Parathyroid adenoma (tissue), 2 donors: Measurements from ENCODE around the gene ADORA1.
A peak's percentile ranks its signal among the peaks of the same experiment; 100 is the strongest.

Experiments
- H2AFZ ChIP-seq: fragments of 300-600 bp; sonication (generic); one replicate; pipeline ENCODE4 v1.7.0; 2017; ENCODE audit warnings: antibody characterized with exemption, mild to moderate bottlenecking
- H3K27ac ChIP-seq: fragments of 300-600 bp; sonication (generic); one replicate; pipeline ENCODE4 v1.7.0; 2017
- H3K27me3 ChIP-seq: fragments of 300-600 bp; sonication (generic); one replicate; pipeline ENCODE4 v1.7.0; 2017; ENCODE audit warnings: low read length; ENCODE audit not compliant: control insufficient read depth, insufficient read depth
- H3K36me3 ChIP-seq: fragments of 300-600 bp; sonication (generic); one replicate; pipeline ENCODE4 v1.7.0; 2017; ENCODE audit warnings: low read length; ENCODE audit not compliant: control insufficient read depth, insufficient read depth
- H3K4me1 ChIP-seq: fragments of 300-600 bp; sonication (generic); one replicate; pipeline ENCODE4 v1.7.0; 2017; ENCODE audit warnings: control low read depth
- H3K4me2 ChIP-seq: fragments of 300-600 bp; sonication (generic); one replicate; pipeline ENCODE4 v1.7.0; 2017; ENCODE audit warnings: low read length
- H3K4me3 ChIP-seq: fragments of 300-600 bp; sonication (generic); one replicate; pipeline ENCODE4 v1.7.0; 2017; ENCODE audit warnings: low read depth, low read length
- H3K79me2 ChIP-seq: fragments of 300-600 bp; sonication (generic); one replicate; pipeline ENCODE4 v1.7.0; 2017; ENCODE audit warnings: control low read depth
- H3K9ac ChIP-seq: fragments of 300-600 bp; sonication (generic); one replicate; pipeline ENCODE4 v1.7.0; 2017; ENCODE audit warnings: mild to moderate bottlenecking
- H3K9me3 ChIP-seq: fragments of 300-600 bp; sonication (generic); one replicate; pipeline ENCODE4 v1.7.0; 2017; ENCODE audit warnings: low read length; ENCODE audit not compliant: control insufficient read depth
- CTCF ChIP-seq: fragments of 300-600 bp; sonication (generic); IDR thresholded peaks from one replicate; pipeline ENCODE4 v1.7.0; 2017; ENCODE audit warnings: antibody characterized with exemption, mild to moderate bottlenecking
- donor health status: primary hyperparathyroidism.

ADORA1 gene

GRCh38 chr1:203142684-203143408 is 15.3 kb downstream of the ADORA1 start:
- Histone ChIP-seq H2AFZ (no peak overlapping the region), H3K27me3 (no peaks in the 10 kb centered on the region), H3K9me3 (no peaks in the 10 kb centered on the region), H3K36me3 (no peaks in the 10 kb centered on the region), H3K4me3 (no peak overlapping the region), H3K79me2 (no peaks in the 10 kb centered on the region), H3K4me2 (no peak overlapping the region), H3K27ac (no peak overlapping the region), H3K4me1 (peaks cover 25% of the 10 kb centered on the region), H3K9ac (no peak overlapping the region)
- no peak for TF ChIP-seq CTCF

- Histone ChIP-seq H3K9me3 (no peaks in the 10 kb centered on the region), H3K4me3 (no peak overlapping the region), H3K27ac (no peak overlapping the region), H3K79me2 (no peaks in the 10 kb centered on the region), H3K27me3 (no peaks in the 10 kb centered on the region), H3K9ac (no peak overlapping the region), H3K36me3 (no peaks in the 10 kb centered on the region), H3K4me1 (peaks cover 25% of the 10 kb centered on the region), H3K4me2 (no peak overlapping the region), H2AFZ (no peak overlapping the region)
- no peak for TF ChIP-seq CTCF
These were observed 16.1 kb downstream of the ADORA1 start for GRCh38 chr1:203143641-203144040.

GRCh38 chr1:203144661-203145060 is 17.1 kb downstream of the ADORA1 start:
- Histone ChIP-seq H3K4me2 (no peak overlapping the region), H3K4me1 (peaks cover 29% of the 10 kb centered on the region), H3K27me3 (no peaks in the 10 kb centered on the region), H3K79me2 (no peaks in the 10 kb centered on the region), H3K4me3 (no peak overlapping the region), H3K36me3 (no peaks in the 10 kb centered on the region), H3K9me3 (no peaks in the 10 kb centered on the region), H3K27ac (peak overlapping the region; percentile 87), H3K9ac (no peak overlapping the region), H2AFZ (no peak overlapping the region)
- no peak for TF ChIP-seq CTCF

GRCh38 chr1:203145321-203146041 is 18.0 kb downstream of the ADORA1 start:
- Histone ChIP-seq H3K9me3 (no peaks in the 10 kb centered on the region), H3K4me3 (no peak overlapping the region), H3K27me3 (no peaks in the 10 kb centered on the region), H2AFZ (peak overlapping the region; percentile 53), H3K27ac (peak overlapping the region; percentile 87), H3K9ac (no peak overlapping the region), H3K36me3 (no peaks in the 10 kb centered on the region), H3K4me1 (peaks cover 36% of the 10 kb centered on the region), H3K4me2 (peak overlapping the region; percentile 11), H3K79me2 (no peaks in the 10 kb centered on the region)
- no peak for TF ChIP-seq CTCF

GRCh38 chr1:203146042-203146369 is 18.5 kb downstream of the ADORA1 start:
- Histone ChIP-seq H3K4me1 (peaks cover 39% of the 10 kb centered on the region), H3K79me2 (no peaks in the 10 kb centered on the region), H3K36me3 (no peaks in the 10 kb centered on the region), H2AFZ (peak overlapping the region; percentile 53), H3K4me2 (peak overlapping the region; percentile 11), H3K4me3 (no peak overlapping the region), H3K27me3 (no peaks in the 10 kb centered on the region), H3K9ac (no peak overlapping the region), H3K27ac (peak overlapping the region; percentile 87), H3K9me3 (no peaks in the 10 kb centered on the region)
- TF ChIP-seq CTCF: no peak
